CD4-positive, alpha-beta T cell (primary cell): ENCODE measurements around the gene CACNA2D3. TPM values are rescaled to one million over a fixed set of nuclear protein-coding genes. Genes with fewer than 3 reads are reported as not detected.

Experiments
- ATAC-seq: fragments of 200-7000 bp; cut with Tn5 transposase; one replicate; pipeline ENCODE4 v1.10.0; 2022; ENCODE audit warnings: mild to moderate bottlenecking; ENCODE audit not compliant: poor library complexity
- CTCF ChIA-PET: fragments of 350-600 bp; sonication (Branson Sonifier 250); formaldehyde crosslinking; loops from one replicate; lab custom pipeline; 2021; ENCODE audit warnings: antibody characterized with exemption, inconsistent platforms; lab: Charles Lee
- POLR2A ChIA-PET: fragments of 350-600 bp; sonication (Branson Sonifier 250); formaldehyde crosslinking; loops from one replicate; lab custom pipeline; 2021; ENCODE audit warnings: antibody characterized with exemption, inconsistent platforms; lab: Charles Lee
- DNase-seq, 14 experiments: peaks; one replicate each; pipeline ENCODE4 v3.0.0-alpha.2; 2013 to 2020; ENCODE audit warnings: mixed read lengths in 2 of 14
- H3K27ac ChIP-seq, 2 donors: one replicate each; pipeline versions ENCODE4 v1.5.1 to v1.7.0; 2013; ENCODE audit warnings: low read length in 2 of 2, low read depth in 1 of 2, mild to moderate bottlenecking in 1 of 2
- H3K27me3 ChIP-seq, 2 experiments: 1 replicate in 1 of 2; 2 replicates in 1 of 2; pipeline versions ENCODE4 v1.6.1 to v1.7.0; 2013; ENCODE audit warnings: low read length in 2 of 2, control low read depth in 1 of 2, mild to moderate bottlenecking in 1 of 2, moderate library complexity in 1 of 2; ENCODE audit not compliant: insufficient read depth in 2 of 2, control insufficient read depth in 1 of 2
- H3K36me3 ChIP-seq: one replicate; pipeline ENCODE4 v1.6.1; 2013; ENCODE audit warnings: low read length, control low read depth; ENCODE audit not compliant: insufficient read depth
- H3K4me1 ChIP-seq: one replicate; pipeline ENCODE4 v1.6.1; 2013; ENCODE audit warnings: low read length, control low read depth; ENCODE audit not compliant: insufficient read depth
- H3K4me3 ChIP-seq: one replicate; pipeline ENCODE4 v1.5.1; 2013; ENCODE audit warnings: mild to moderate bottlenecking, low read length, moderate library complexity
- H3K9me3 ChIP-seq, 2 experiments: 1 replicate in 1 of 2; 2 replicates in 1 of 2; pipeline versions ENCODE4 v1.6.1 to v1.7.0; 2013; ENCODE audit warnings: low read length in 2 of 2, mild to moderate bottlenecking in 2 of 2, control low read depth in 1 of 2, moderate library complexity in 1 of 2; ENCODE audit not compliant: control insufficient read depth in 1 of 2, insufficient read depth in 1 of 2
- H3K27ac Mint-ChIP-seq: one replicate; pipeline ENCODE4 v1.8.0; 2020; ENCODE audit warnings: mixed read lengths
- H3K27me3 Mint-ChIP-seq: one replicate; pipeline ENCODE4 v1.8.0; 2021; ENCODE audit warnings: mixed read lengths
- H3K36me3 Mint-ChIP-seq: one replicate; pipeline ENCODE4 v1.8.0; 2021; ENCODE audit warnings: low read depth, mixed read lengths
- H3K4me1 Mint-ChIP-seq: one replicate; pipeline ENCODE4 v1.8.0; 2021; ENCODE audit warnings: low read depth, mixed read lengths
- H3K4me3 Mint-ChIP-seq: one replicate; pipeline ENCODE4 v1.8.0; 2020; ENCODE audit warnings: mild to moderate bottlenecking, mixed read lengths
- H3K9me3 Mint-ChIP-seq: one replicate; pipeline ENCODE4 v1.8.0; 2020; ENCODE audit warnings: mixed read lengths
- CTCF ChIP-seq: fragments of 200-600 bp; IDR thresholded peaks from one replicate; pipeline ENCODE4 v1.8.0; 2022; ENCODE audit warnings: antibody characterized with exemption, mild to moderate bottlenecking
- intact Hi-C, 2 experiments: fragments of 100-400 bp; cut with DNase I in 1 of 2; cut with micrococcal nuclease in 1 of 2; formaldehyde crosslinking; loops; one replicate each; pipeline versions ENCODE4 v1.15.1 to v1.9.0; 2023 to 2025; cut with DNase I, micrococcal nuclease
- total RNA-seq, 174 experiments: library from RNA in 2 of 174; stranded (reverse) in 2 of 174; gene quantifications; one replicate each; pipeline ENCODE4 v1.2.3 and lab custom pipeline; 2021 to 2026

CACNA2D3 gene
- total RNA-seq, 2 experiments from 2014 or later, result 0.08 TPM; not detected in 1

GRCh38 chr3:54305409-54306099 is 183.2 kb downstream of the CACNA2D3 start:
- Mint-ChIP-seq H3K9me3 (no peaks in the 10 kb centered on the region), H3K36me3 (no peaks in the 10 kb centered on the region), H3K27me3 (no peaks in the 10 kb centered on the region), H3K4me3 (no peak overlapping the region), H3K27ac (no peak overlapping the region), H3K4me1 (no peaks in the 10 kb centered on the region)
- ATAC-seq, result no peak
- H3K4me1 ChIP-seq, result no peaks in the 10 kb centered on the region
- H3K27me3 ChIP-seq, result no peaks in the 10 kb centered on the region
- H3K36me3 ChIP-seq, result no peaks in the 10 kb centered on the region
- TF ChIP-seq CTCF, result no peak
- POLR2A ChIA-PET, result no interaction called here
- H3K27ac ChIP-seq, result no peak overlapping the region
- no peaks in the 10 kb centered on the region for H3K9me3 ChIP-seq
- no peak for DNase-seq
- H3K4me3 ChIP-seq, result no peak overlapping the region
- intact Hi-C loops, result no loop called here
- CTCF ChIA-PET, result no interaction called here

- Histone ChIP-seq H3K4me1 (no peaks in the 10 kb centered on the region), H3K4me3 (no peak overlapping the region), H3K9me3 (no peaks in the 10 kb centered on the region), H3K27ac (no peak overlapping the region), H3K27me3 (no peaks in the 10 kb centered on the region), H3K36me3 (no peaks in the 10 kb centered on the region)
- CTCF ChIA-PET, result no interaction called here
- H3K27me3 Mint-ChIP-seq, result no peaks in the 10 kb centered on the region
- H3K27ac Mint-ChIP-seq, result no peak overlapping the region
- no peaks in the 10 kb centered on the region for H3K9me3 Mint-ChIP-seq
- no peak for DNase-seq
- TF ChIP-seq CTCF, result no peak
- no peaks in the 10 kb centered on the region for H3K4me1 Mint-ChIP-seq
- ATAC-seq, result no peak
- POLR2A ChIA-PET, result no interaction called here
- no peaks in the 10 kb centered on the region for H3K36me3 Mint-ChIP-seq
- no peak overlapping the region for H3K4me3 Mint-ChIP-seq
- intact Hi-C loops, result no loop called here
Measured at GRCh38 chr3:54307566-54308180, 185.3 kb downstream of the CACNA2D3 start.

GRCh38 chr3:54309601-54310000 is 187.2 kb downstream of the CACNA2D3 start:
- ChIA-PET POLR2A (no interaction called here), CTCF (no interaction called here)
- no peak overlapping the region for H3K27ac ChIP-seq
- no peak overlapping the region for H3K4me3 ChIP-seq
- no peaks in the 10 kb centered on the region for H3K9me3 ChIP-seq
- no peaks in the 10 kb centered on the region for H3K4me1 Mint-ChIP-seq
- H3K27me3 ChIP-seq, result no peaks in the 10 kb centered on the region
- DNase-seq, result no peak
- H3K9me3 Mint-ChIP-seq, result no peaks in the 10 kb centered on the region
- no peak overlapping the region for H3K27ac Mint-ChIP-seq
- H3K36me3 Mint-ChIP-seq, result no peaks in the 10 kb centered on the region
- intact Hi-C loops, result no loop called here
- TF ChIP-seq CTCF, result no peak
- no peak overlapping the region for H3K4me3 Mint-ChIP-seq
- no peak for ATAC-seq
- no peaks in the 10 kb centered on the region for H3K4me1 ChIP-seq
- H3K36me3 ChIP-seq, result no peaks in the 10 kb centered on the region
- H3K27me3 Mint-ChIP-seq, result no peaks in the 10 kb centered on the region
